Activated effector memory CD4-positive, alpha-beta T cell treated with anti-CD3 and anti-CD28 coated beads, Interleukin-2, amount 50 U/mL, for 16 hours (primary cell): ENCODE measurements around the gene GMDS.
A peak's percentile ranks its signal among the peaks of the same experiment; 100 is the strongest.

Experiments used
- DNase-seq: peaks from one replicate; pipeline ENCODE4 v3.0.0-alpha.2; 2020

Gene GMDS

GRCh38 chr6:1594445-1595200 lies 650.8 kb downstream of the GMDS start:
- DNase-seq, result peak; percentile 59

GRCh38 chr6:1593958-1594314 lies 651.5 kb downstream of the GMDS start:
- peak; percentile 45 for DNase-seq

GRCh38 chr6:1593286-1593957 lies 652.0 kb downstream of the GMDS start:
- no peak for DNase-seq

GRCh38 chr6:1592852-1593251 lies 652.6 kb downstream of the GMDS start:
- no peak for DNase-seq

GRCh38 chr6:1591926-1592325 lies 653.5 kb downstream of the GMDS start:
- no peak for DNase-seq

GRCh38 chr6:1591243-1591642 lies 654.2 kb downstream of the GMDS start:
- no peak for DNase-seq

- peak; percentile 30 for DNase-seq
Observed at GRCh38 chr6:1590580-1590979, 654.8 kb downstream of the GMDS start.

GRCh38 chr6:1589208-1589607 lies 656.2 kb downstream of the GMDS start:
- no peak for DNase-seq

GRCh38 chr6:1587977-1588376 lies 657.4 kb downstream of the GMDS start:
- DNase-seq, result no peak

- no peak for DNase-seq
Observed at GRCh38 chr6:1587546-1587945, 657.9 kb downstream of the GMDS start.

GRCh38 chr6:1586861-1587450 lies 658.4 kb downstream of the GMDS start:
- no peak for DNase-seq

GRCh38 chr6:1586256-1586655 lies 659.1 kb downstream of the GMDS start:
- DNase-seq, result no peak

GRCh38 chr6:1585669-1586049 lies 659.7 kb downstream of the GMDS start:
- no peak for DNase-seq

- no peak for DNase-seq
Observed at GRCh38 chr6:1584996-1585668, 660.3 kb downstream of the GMDS start.

- DNase-seq, result no peak
Observed at GRCh38 chr6:1584146-1584545, 661.3 kb downstream of the GMDS start.

GRCh38 chr6:1581120-1581991 lies 664.0 kb downstream of the GMDS start:
- no peak for DNase-seq

GRCh38 chr6:1580585-1580984 lies 664.8 kb downstream of the GMDS start:
- DNase-seq, result no peak

- DNase-seq, result no peak
Observed at GRCh38 chr6:1580109-1580508, 665.3 kb downstream of the GMDS start.

GRCh38 chr6:1579096-1579495 lies 666.3 kb downstream of the GMDS start:
- DNase-seq, result no peak

GRCh38 chr6:1577896-1578745 lies 667.3 kb downstream of the GMDS start:
- no peak for DNase-seq

GRCh38 chr6:1577146-1577680 lies 668.2 kb downstream of the GMDS start:
- no peak for DNase-seq
